GM19395 (cell line): ENCODE results near the gene ZNF263.
"Not testable (repeated sequence)": the region's sequence is repeated elsewhere in the genome, so short reads cannot be mapped to it uniquely, and the experiment has no call there.

ENCODE experiments used
- ATAC-seq: cut with Tn5 transposase; IDR thresholded peaks from one replicate; pipeline ENCODE4 v1.9.1; 2021; ENCODE audit warnings: mild to moderate bottlenecking, moderate library complexity; ENCODE audit not compliant: unreplicated experiment

ZNF263 gene

GRCh38 chr16:3266873-3267537 lies 16.3 kb upstream of the ZNF263 start:
- ATAC-seq = no peak

GRCh38 chr16:3268294-3268693 lies 15.0 kb upstream of the ZNF263 start:
- no peak for ATAC-seq

GRCh38 chr16:3270718-3271117 lies 12.6 kb upstream of the ZNF263 start:
- not testable (repeated sequence) for ATAC-seq

DNA sequence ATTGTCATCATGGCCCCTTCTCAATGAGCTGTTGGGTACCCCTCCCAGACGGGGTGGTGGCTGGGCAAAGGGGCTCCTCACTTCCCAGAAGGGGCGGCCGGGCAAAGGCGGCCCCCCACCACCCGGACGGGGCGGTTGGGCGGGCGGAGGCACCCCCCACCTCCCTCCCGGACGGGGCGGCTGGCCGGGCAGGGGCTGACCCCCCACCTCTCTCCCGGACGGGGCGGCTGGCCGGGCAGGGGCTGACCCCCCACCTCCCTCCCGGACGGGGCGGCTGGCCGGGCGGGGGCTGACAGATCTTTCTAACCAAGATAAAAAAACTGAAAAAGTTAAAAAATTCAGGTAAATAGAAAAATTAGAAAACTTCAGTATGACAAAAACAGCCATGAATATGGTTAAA lies 12.0 kb upstream of the ZNF263 start:
- not testable (repeated sequence) for ATAC-seq

DNA sequence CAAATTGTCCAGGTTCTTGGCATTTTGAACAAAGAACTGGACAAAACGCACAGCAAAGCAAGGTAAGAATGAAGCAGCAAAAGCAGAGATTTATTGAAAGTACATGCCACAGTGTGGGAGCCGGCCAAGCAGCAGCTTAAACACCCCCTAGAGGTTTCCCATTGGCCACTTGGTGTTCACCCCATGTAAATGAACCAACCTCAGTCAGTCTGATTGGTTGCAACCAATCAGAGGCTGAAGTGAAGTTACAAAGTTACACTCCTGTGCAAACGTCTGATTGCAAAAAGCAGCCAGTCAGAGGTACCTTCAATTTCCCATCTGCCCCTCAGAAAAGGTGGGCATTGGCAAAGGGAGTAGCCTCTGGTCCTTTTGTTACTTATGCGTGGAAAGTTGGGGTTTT lies 8.8 kb upstream of the ZNF263 start:
- no peak for ATAC-seq

DNA sequence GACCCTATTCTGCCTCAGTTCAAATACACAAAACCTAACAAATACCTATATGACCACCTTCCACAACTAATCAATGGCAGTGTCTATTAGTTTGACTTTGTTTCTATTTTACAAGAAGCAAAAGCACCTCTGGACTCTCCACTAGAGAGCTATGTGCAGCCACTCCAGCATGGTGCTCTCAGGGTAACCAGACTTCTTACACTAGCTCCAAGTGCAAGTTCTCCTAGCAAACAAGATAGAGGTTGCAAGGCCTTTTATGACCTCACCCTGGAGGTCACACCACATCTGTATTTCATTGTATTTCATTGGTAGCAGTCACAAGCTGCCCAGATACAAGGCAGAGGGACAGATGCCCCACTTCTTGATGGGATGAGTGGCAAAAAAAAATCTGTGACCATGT lies 8.3 kb upstream of the ZNF263 start:
- no peak for ATAC-seq

DNA sequence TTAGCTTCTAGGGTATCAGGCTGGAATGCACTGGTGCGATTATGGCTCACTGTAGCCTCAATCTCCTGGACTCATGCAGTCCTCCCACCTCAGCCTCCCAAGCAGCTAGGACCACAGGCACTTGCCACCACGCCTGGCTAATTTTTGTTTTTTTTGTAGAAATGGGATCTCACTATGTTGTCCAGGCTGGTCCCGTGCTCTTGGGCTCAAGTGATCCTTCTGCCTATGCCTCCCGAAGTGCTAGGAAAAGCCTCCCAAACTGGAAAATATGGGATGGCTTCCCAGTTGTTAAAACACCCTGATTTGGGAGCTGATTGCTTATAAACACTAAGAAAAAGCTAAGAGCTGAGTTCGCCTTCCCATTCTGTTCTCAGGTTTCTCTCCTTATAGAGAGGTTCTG lies 6.6 kb upstream of the ZNF263 start:
- ATAC-seq = no peak

- no peak for ATAC-seq
Measured at GRCh38 chr16:3281222-3281820, 2.0 kb upstream of the ZNF263 start.

DNA sequence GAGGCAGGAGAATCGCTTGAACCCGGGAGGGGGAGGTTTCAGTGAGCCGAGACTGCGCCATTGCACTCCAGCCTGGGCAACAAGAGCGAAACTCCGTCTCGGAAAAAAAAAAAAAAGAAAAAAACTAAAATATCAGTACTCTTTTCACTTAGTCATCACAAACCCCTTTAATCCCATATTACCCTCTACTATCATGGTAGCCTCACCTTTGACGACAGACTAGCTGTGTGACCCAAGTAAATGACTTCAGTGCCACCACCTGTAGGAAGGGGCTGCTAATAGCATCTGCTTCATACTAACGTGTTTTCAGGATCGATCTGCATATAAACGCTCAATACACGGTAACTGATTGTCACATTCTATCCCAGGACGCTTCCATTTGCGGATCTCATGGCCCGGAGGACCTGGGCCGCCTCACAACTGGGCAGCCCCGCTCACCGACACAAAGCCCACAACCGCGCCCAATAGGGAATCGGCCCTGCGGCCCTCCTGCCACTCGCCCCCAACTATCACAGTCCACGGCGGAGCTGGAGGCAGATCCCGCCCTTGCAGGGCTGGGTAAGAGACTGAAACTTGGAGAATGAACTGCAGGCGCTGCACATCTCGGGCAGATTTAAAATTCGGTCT lies 1.1 kb upstream of the ZNF263 start:
- peak; percentile 31 for ATAC-seq

GRCh38 chr16:3283543-3284447 lies 504 bp downstream of the ZNF263 start:
- ATAC-seq = no peak

- ATAC-seq = no peak
Measured at GRCh38 chr16:3285131-3285530, 1.8 kb downstream of the ZNF263 start.

DNA sequence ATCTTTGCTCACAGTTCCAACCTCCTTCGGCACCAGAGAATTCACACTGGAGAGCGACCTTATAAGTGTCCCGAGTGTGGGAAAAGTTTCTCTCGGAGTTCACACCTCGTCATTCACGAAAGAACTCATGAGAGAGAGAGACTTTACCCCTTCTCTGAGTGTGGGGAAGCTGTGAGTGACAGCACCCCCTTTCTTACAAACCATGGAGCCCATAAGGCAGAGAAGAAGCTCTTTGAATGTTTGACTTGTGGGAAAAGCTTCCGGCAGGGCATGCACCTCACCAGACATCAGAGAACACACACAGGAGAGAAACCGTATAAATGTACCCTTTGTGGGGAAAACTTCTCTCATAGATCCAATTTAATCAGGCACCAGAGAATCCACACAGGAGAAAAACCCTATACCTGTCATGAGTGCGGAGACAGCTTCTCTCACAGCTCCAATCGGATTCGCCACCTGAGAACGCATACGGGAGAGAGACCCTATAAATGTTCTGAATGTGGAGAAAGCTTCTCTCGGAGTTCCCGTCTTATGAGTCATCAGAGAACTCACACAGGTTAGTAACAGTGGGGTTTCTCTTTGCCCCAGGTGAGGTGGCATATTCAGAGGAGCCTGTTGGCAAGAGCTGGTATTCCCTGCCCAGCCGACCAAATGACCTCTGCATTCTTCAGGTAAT lies 6.8 kb downstream of the ZNF263 start:
- no peak for ATAC-seq

GRCh38 chr16:3292604-3293003 lies 9.3 kb downstream of the ZNF263 start:
- no peak for ATAC-seq

- ATAC-seq = no peak
Measured at GRCh38 chr16:3295209-3295608, 11.9 kb downstream of the ZNF263 start.

GRCh38 chr16:3295783-3296182 lies 12.5 kb downstream of the ZNF263 start:
- no peak for ATAC-seq

GRCh38 chr16:3304370-3304769 lies 21.1 kb downstream of the ZNF263 start:
- no peak for ATAC-seq

DNA sequence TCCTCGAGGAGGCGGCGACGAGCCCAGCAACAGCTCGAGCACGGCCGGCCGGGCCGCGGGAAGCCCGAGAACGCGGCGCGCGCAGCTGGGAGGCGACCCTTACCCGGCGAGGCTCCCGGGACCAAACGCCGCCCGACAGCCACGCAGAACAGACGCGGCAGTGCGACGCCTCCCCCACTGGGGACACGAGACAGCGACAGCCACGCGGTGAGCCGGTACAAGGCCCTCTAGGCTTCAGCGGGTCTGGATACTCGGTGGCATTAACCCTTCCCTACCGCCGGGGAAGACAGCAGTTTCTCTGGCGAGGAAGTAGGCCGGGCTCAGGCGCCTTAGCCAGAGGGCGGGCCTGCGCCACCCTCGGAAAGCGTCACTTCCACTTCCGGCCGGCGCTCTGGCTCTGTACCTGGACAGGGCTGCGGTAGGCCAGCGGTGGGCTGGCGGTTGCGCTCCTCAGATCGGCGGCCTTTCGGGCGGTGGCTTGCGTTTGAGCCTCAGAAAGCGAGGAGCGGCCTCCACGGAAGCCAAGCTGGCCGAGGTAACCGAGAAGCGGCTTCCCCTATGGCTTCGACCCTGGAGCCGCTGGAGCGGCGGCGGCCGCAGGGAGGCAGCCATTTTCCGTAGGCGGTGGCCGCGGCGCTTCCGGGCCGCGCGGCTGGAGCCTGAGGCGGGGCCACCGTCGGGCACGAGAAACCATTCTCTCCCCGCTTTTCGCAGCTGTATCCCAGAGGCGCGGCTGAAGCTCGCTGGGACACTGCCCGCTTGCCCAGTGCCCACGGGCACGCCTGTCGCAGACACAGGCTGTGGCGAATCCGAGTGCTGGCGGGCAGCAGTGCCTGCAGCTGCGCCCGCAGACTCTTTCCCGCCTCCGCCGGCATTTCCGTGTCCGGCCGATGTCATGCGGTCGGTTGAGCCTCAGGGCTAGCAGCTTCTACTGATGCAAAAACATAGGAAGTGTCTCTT lies 22.1 kb downstream of the ZNF263 start, which contains the start of the genes TIGD7 and ZNF75A:
Gene TIGD7, minus strand, starts transcription at position 322 of the 960 bp plus-strand sequence. CDS start 4,816 bp downstream, outside the sequence.
Gene ZNF75A, plus strand, starts transcription at position 389 of the 960 bp plus-strand sequence. CDS start 2,932 bp downstream, outside the sequence.
- ATAC-seq = peak; percentile 95

DNA sequence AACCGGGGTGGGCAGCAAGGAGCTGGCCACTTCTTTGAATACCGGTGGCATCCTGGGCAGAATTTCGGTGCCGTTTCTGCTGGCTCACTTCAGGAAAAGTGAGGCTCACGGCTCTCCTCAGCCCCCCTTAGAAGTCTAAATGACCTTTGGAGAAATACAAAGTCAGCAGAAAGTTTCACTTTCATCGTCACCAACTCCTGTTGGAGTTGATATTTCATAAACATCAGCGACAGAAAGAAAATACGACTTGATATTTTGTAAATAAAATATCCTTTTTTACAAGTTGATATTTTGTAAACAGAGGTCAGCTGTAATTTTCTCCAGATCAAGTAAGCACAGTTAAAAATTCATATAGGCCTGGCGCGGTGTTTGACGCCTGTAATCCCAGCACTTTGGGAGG lies 22.8 kb downstream of the ZNF263 start:
- no peak for ATAC-seq

- no peak for ATAC-seq
Measured at GRCh38 chr16:3311496-3311895, 28.2 kb downstream of the ZNF263 start.
